ENCODE results near the gene ACTR2.

ACTR2 gene

DNA sequence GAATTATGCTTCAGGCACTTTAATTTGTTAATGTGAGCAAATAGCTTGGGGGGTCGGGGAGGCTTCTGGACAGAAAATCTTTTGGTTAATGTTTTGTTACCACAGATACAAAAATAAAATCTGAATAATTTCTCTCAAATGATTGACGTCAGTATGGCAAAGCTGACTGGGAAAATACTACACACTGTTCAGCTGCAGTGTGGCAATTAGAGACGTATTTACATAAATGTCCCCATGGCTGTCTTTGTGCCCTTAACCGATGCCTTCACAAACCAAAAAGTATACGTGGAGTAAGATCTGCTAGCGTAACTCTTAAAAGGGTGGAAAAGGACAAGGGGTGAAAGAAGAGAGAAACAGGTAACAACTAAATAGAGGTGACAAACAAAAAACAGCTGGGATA lies 83.4 kb downstream of the ACTR2 start:
- TF ChIP-seq TAF1 (IDR thresholded peaks at IDR 0.05; ENCODE audit: low read depth), result no peak
- no peak for TF ChIP-seq CEBPB (IDR thresholded peaks at IDR 0.05)
- TF ChIP-seq, protein P1, sequence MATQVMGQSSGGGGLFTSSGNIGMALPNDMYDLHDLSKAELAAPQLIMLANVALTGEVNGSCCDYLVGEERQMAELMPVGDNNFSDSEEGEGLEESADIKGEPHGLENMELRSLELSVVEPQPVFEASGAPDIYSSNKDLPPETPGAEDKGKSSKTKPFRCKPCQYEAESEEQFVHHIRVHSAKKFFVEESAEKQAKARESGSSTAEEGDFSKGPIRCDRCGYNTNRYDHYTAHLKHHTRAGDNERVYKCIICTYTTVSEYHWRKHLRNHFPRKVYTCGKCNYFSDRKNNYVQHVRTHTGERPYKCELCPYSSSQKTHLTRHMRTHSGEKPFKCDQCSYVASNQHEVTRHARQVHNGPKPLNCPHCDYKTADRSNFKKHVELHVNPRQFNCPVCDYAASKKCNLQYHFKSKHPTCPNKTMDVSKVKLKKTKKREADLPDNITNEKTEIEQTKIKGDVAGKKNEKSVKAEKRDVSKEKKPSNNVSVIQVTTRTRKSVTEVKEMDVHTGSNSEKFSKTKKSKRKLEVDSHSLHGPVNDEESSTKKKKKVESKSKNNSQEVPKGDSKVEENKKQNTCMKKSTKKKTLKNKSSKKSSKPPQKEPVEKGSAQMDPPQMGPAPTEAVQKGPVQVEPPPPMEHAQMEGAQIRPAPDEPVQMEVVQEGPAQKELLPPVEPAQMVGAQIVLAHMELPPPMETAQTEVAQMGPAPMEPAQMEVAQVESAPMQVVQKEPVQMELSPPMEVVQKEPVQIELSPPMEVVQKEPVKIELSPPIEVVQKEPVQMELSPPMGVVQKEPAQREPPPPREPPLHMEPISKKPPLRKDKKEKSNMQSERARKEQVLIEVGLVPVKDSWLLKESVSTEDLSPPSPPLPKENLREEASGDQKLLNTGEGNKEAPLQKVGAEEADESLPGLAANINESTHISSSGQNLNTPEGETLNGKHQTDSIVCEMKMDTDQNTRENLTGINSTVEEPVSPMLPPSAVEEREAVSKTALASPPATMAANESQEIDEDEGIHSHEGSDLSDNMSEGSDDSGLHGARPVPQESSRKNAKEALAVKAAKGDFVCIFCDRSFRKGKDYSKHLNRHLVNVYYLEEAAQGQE (IDR thresholded peaks at IDR 0.05; ENCODE audit: low read depth), result no peak
- no peak for TF ChIP-seq YY1 (IDR thresholded peaks at IDR 0.05; ENCODE audit: low read depth)
- TF ChIP-seq, protein P2, sequence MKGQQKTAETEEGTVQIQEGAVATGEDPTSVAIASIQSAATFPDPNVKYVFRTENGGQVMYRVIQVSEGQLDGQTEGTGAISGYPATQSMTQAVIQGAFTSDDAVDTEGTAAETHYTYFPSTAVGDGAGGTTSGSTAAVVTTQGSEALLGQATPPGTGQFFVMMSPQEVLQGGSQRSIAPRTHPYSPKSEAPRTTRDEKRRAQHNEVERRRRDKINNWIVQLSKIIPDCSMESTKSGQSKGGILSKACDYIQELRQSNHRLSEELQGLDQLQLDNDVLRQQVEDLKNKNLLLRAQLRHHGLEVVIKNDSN (IDR thresholded peaks at IDR 0.05), result no peak
- TF ChIP-seq, protein P3, sequence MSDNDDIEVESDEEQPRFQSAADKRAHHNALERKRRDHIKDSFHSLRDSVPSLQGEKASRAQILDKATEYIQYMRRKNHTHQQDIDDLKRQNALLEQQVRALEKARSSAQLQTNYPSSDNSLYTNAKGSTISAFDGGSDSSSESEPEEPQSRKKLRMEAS (IDR thresholded peaks at IDR 0.05), result no peak
- TF ChIP-seq TEAD4 (IDR thresholded peaks at IDR 0.05), result no peak
- no peak for TF ChIP-seq RAD21 (IDR thresholded peaks at IDR 0.05; ENCODE audit: low read depth)
- no peak for TF ChIP-seq EP300 (IDR thresholded peaks at IDR 0.05; ENCODE audit: borderline replicate concordance)
- TF ChIP-seq EGR1 (IDR thresholded peaks at IDR 0.05), result no peak
- TF ChIP-seq CREB1 (IDR thresholded peaks at IDR 0.05; ENCODE audit: low read depth), result no peak
- no peak for TF ChIP-seq TCF12 (IDR thresholded peaks at IDR 0.05; ENCODE audit: low read depth)
- no peak for TF ChIP-seq ZBTB7A (IDR thresholded peaks at IDR 0.05; ENCODE audit: low read depth)
- no peak for TF ChIP-seq FOXM1 (IDR thresholded peaks at IDR 0.05; ENCODE audit: borderline replicate concordance, low read depth)
- TF ChIP-seq NFIC (IDR thresholded peaks at IDR 0.05), result no peak

DNA sequence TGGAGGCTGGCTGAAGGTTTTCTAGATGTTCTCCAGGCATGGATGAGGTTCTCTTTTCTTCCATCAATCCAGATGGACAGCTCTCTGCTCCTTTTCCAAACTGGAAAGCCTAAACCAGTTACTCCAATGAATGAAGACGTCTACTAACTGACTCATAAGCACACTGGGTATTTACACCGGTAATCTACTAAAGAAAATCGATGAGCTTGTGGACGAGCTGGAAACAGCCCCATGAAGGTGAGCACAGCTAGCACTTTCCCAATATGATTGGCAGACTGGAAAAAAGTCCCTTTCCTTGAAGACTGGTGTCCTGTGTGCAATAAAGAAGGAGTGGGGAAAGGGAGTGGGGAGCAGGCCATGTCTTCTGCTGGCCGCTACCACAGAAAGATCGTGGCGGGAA lies 84.0 kb downstream of the ACTR2 start:
- no peak for TF ChIP-seq EP300 (IDR thresholded peaks at IDR 0.05; ENCODE audit: borderline replicate concordance)

DNA sequence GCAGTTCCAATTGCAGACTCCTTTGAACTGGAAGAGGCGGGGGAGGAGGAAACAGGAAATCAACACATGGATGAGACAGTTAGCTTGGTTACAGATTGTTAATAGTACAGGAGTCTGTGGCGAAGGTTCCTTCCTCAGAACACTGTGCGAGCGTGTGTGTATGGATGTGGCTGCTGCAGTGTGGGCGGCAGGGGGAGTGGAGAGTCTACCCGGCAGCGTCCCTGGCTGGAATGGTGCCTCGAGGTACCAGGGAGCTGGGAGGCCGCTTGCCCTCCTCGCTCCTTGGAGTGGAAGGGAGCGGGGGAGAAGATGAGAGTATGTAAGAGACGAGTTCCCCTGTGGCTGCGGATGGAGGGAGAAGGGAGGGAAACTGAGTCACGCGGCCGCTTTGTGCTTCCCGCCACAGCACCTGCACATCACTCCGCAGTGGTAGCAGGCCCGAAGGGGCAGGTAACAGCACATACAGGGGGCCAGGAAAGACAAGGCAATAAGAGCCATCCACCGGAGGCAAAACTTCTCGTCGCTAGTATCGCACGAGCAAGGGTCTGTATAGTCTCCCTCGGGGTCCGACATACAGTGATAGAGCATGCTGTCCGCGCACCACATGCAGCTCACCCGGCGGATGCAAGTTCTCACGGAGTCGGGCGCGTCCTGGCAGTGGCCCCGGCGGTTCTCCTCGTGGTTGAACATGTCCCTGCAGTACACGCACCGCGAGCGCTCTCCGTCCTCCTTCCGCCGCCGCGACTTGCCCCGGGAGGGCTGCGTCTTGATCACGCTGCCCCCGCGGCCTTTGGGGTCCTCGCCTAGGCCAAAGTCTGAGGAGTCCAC lies 85.7 kb downstream of the ACTR2 start:
- TF ChIP-seq TCF12 (IDR thresholded peaks at IDR 0.05; ENCODE audit: low read depth) (no peak), RAD21 (IDR thresholded peaks at IDR 0.05; ENCODE audit: low read depth) (no peak)
- TF ChIP-seq, protein P2 (IDR thresholded peaks at IDR 0.05), result no peak

DNA sequence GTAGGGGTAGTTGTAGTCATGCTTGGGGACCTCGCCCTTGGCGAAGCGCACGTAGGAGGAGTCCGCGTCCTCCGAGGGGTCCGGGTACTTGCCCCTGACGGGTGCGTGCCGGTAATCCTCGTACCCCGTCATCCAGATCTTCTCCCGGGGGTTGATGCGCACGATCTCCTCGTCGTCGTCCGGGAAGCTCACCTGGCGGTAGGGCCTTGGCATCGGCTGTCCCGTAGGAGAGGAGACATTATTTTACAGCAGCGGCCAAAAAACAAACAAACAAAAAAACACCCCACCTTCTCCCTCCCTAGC lies 86.3 kb downstream of the ACTR2 start:
- TF ChIP-seq CREB1 (IDR thresholded peaks at IDR 0.05; ENCODE audit: low read depth), result no peak
- no peak for TF ChIP-seq EGR1 (IDR thresholded peaks at IDR 0.05)
- TF ChIP-seq ZBTB7A (IDR thresholded peaks at IDR 0.05; ENCODE audit: low read depth), result no peak
- TF ChIP-seq RAD21 (IDR thresholded peaks at IDR 0.05; ENCODE audit: low read depth), result no peak
- no peak for TF ChIP-seq YY1 (IDR thresholded peaks at IDR 0.05; ENCODE audit: low read depth)

DNA sequence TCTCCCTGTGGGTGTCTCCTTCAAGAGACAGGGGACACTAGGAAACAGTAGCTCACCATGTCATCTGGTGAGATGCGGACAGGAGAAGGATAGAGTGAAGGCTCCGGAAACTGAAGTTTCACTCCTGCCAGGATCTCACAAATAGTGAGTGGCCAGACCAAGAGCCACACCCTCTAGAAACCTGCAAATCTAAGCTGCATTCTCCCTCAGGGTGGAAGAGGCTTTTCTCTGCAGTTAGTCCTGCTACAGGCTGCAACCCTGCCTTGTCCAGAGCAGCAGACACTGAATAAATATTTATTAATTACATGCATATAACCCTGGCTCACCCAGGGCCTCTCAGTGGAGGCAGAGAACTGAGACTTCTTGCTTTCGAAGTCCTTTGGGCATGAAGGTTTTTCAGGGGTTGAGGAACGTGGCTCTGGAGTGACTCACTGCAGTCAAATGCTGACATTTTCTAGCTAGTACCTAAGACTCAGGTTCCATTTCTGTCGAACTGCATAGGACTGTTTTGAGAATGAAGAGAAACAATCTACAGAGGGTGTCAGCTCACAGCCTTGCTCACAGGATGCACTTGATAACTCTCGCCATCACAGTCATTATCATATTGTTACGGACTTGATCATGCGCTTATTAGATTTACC lies 87.3 kb downstream of the ACTR2 start:
- TF ChIP-seq ZBTB7A (IDR thresholded peaks at IDR 0.05; ENCODE audit: low read depth) (no peak), TEAD4 (IDR thresholded peaks at IDR 0.05) (no peak), EGR1 (IDR thresholded peaks at IDR 0.05) (no peak), FOXM1 (IDR thresholded peaks at IDR 0.05; ENCODE audit: borderline replicate concordance, low read depth) (no peak)
- TF ChIP-seq, protein P2 (IDR thresholded peaks at IDR 0.05), result no peak

DNA sequence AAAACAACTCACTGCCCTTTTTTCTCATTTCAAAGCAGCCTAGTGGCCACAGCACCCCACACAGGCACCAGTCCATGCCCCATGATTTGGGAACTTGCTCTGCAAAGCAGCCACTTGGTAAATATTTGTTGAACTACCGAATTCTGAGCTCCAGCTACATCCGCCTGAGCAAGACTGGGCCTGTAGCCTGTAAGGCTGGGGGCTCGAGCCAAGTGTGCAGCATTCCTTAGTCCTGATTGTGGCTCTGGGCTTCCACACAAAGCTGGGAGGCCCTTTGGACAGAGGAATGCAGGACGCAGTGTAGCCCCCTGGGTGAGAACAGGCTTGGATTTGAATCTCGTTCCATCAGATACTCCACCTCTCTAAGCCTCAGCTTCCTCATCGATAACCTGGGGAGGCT lies 88.4 kb downstream of the ACTR2 start:
- TF ChIP-seq ZBTB7A (IDR thresholded peaks at IDR 0.05; ENCODE audit: low read depth) (no peak), EGR1 (IDR thresholded peaks at IDR 0.05) (no peak)

DNA sequence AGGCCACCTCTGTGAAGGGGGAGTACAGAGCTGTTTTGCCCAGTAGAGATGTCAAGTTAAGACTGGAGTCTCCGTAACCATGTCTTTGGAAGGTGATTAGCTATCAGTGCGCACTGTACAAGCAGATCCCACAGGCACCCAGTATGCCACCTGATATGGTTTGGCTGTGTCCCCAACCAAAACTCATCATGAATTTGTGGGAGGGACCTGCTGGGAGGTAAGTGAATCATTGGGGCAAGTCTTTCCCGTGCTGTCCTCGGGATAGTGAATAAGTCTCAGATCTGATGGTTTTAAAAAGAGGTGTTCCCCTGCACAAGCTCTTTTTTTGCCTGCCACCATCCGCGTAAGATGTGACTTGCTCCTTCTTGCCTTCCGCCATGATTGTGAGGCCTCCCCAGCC lies 90.2 kb downstream of the ACTR2 start:
- TF ChIP-seq NFIC (IDR thresholded peaks at IDR 0.05) (no peak), TCF12 (IDR thresholded peaks at IDR 0.05; ENCODE audit: low read depth) (no peak), EP300 (IDR thresholded peaks at IDR 0.05; ENCODE audit: borderline replicate concordance) (no peak), EGR1 (IDR thresholded peaks at IDR 0.05) (no peak), TEAD4 (IDR thresholded peaks at IDR 0.05) (no peak)

DNA sequence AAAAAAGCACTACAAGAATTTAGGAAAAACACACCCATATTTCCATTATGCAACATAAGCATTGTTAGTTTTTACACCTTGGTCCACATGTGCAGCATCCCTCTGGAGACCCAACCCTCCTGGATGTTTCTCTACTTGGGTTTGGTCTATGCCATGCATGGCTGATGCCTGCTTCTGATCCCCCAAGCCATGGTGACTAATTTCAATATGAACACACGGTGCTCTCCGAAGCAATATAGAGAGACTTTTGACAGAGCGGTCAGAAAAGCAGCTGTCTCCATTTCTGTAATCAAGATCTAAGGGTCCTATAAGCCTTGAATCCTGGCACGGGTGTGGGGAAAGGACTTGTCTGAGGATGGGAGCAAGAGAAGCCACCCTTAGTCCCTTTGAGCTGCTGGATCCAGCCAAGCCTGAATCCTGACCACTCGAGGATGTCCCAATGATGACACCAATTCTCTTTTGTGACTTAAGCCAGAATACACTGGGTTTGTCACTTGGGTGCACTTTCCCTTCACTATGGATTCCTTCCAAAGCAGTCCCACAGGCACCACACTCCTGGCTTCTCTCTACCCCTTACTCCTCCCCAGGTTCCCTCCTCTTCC lies 91.5 kb downstream of the ACTR2 start:
- TF ChIP-seq CREB1 (IDR thresholded peaks at IDR 0.05; ENCODE audit: low read depth) (no peak), FOXM1 (IDR thresholded peaks at IDR 0.05; ENCODE audit: borderline replicate concordance, low read depth) (no peak), ZBTB7A (IDR thresholded peaks at IDR 0.05; ENCODE audit: low read depth) (no peak), TEAD4 (IDR thresholded peaks at IDR 0.05) (no peak), NFIC (IDR thresholded peaks at IDR 0.05) (no peak), YY1 (IDR thresholded peaks at IDR 0.05; ENCODE audit: low read depth) (no peak), EP300 (IDR thresholded peaks at IDR 0.05; ENCODE audit: borderline replicate concordance) (no peak), CEBPB (IDR thresholded peaks at IDR 0.05) (no peak), RAD21 (IDR thresholded peaks at IDR 0.05; ENCODE audit: low read depth) (no peak), TAF1 (IDR thresholded peaks at IDR 0.05; ENCODE audit: low read depth) (no peak), TCF12 (IDR thresholded peaks at IDR 0.05; ENCODE audit: low read depth) (no peak)
- TF ChIP-seq, protein P1 (IDR thresholded peaks at IDR 0.05; ENCODE audit: low read depth), result no peak
